Left lung (tissue), 10 donors: ENCODE measurements around the gene FBXO9. TPM values are rescaled to one million over a fixed set of nuclear protein-coding genes. Genes with fewer than 3 reads are reported as not detected.

Experiments
- ATAC-seq: fragments of 200-7000 bp; cut with Tn5 transposase; one replicate; pipeline ENCODE4 v1.9.1; 2020; ENCODE audit warnings: moderate library complexity
- DNase-seq, 4 donors: peaks; one replicate each; pipeline ENCODE4 v3.0.0-alpha.2; 2013 to 2020
- H3K27ac ChIP-seq, 2 donors: fragments of 200-600 bp; sonication (generic) in 1 of 2; one replicate each; pipeline versions ENCODE4 v1.5.0 to v1.8.0; 2020 to 2021
- H3K27me3 ChIP-seq, 2 donors: fragments of 200-600 bp; sonication (generic) in 1 of 2; one replicate each; pipeline versions ENCODE4 v1.5.0 to v1.8.0; 2020 to 2021
- H3K36me3 ChIP-seq, 2 donors: fragments of 200-600 bp; sonication (generic) in 1 of 2; one replicate each; pipeline versions ENCODE4 v1.5.0 to v1.8.0; 2020 to 2021
- H3K4me1 ChIP-seq, 2 donors: fragments of 200-600 bp; one replicate each; pipeline ENCODE4 v1.8.0; 2021
- H3K4me3 ChIP-seq, 2 donors: fragments of 200-600 bp; sonication (generic) in 1 of 2; one replicate each; pipeline versions ENCODE4 v1.5.0 to v1.8.0; 2020 to 2021; ENCODE audit warnings: mild to moderate bottlenecking in 1 of 2
- H3K9me3 ChIP-seq, 2 donors: fragments of 200-600 bp; sonication (generic) in 1 of 2; one replicate each; pipeline versions ENCODE4 v1.5.0 to v1.8.0; 2020 to 2021
- intact Hi-C, 2 donors: fragments of 100-400 bp; cut with DNase I; formaldehyde crosslinking; loops; one replicate each; pipeline versions ENCODE4 v1.11.2 to v1.14.2; 2022
- polyA plus RNA-seq, 6 donors: library from polyadenylated mRNA; unstranded; fragments of 120-200 nt; gene quantifications; one replicate each; pipeline ENCODE4 v1.2.1, GENCODE V29; 2013; ENCODE audit not compliant: insufficient read length in 6 of 6
- total RNA-seq, 2 donors: library from RNA; stranded (reverse); fragmentation: NEBNext Ultra II Directional; extraction: Animal tissue kit (Norgen Biotek cat#: 25700); gene quantifications; one replicate each; pipeline ENCODE4 v1.2.1, GENCODE V29; 2021
- TF ChIP-seq, protein P1 (sequence below), 2 donors: fragments of 200-600 bp; sonication (generic) in 1 of 2; IDR thresholded peaks; one replicate each; pipeline versions ENCODE4 v1.5.0 to v1.8.0; 2021; ENCODE audit warnings: antibody characterized with exemption in 2 of 2
- donor health status: DM: no; HTN: yes; CAD: no.
- donor health status: DM: no; HTN: no; CAD: no.

FBXO9 gene
- total and polyA plus RNA-seq, 8 donors, result 77.6 to 127 (median 111) TPM

- ATAC-seq, result no peak
- intact Hi-C loops, result no loop called here
- peak overlapping the region in 1 of 2 donors; percentile 85 for H3K27ac ChIP-seq
Observed at GRCh38 chr6:53067849-53068361, 2.7 kb downstream of the FBXO9 start.

DNA sequence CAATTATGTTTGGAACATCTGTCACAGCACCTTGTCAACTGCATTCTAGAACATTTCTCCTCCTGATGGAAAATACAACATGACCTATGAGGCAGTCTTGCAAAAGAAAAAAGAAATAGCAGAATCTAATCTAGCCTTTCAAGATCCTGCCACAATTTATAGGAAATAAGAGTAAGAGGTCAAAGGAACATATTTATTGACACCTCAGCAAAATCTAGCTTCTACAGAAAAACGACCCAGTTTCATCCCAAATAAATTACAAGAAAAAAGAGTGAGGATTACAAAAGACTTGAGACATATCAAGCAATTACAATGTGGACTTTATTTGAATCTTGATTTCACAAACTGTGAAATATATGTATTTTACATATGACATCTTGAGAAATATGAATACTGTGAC, 4.2 kb downstream of the FBXO9 start:
- no peak for DNase-seq
- peak overlapping the region in 1 of 2 donors; percentile 51 for H3K27ac ChIP-seq
- ATAC-seq, result no peak
- intact Hi-C loops, result no loop called here
- TF ChIP-seq, protein P1, sequence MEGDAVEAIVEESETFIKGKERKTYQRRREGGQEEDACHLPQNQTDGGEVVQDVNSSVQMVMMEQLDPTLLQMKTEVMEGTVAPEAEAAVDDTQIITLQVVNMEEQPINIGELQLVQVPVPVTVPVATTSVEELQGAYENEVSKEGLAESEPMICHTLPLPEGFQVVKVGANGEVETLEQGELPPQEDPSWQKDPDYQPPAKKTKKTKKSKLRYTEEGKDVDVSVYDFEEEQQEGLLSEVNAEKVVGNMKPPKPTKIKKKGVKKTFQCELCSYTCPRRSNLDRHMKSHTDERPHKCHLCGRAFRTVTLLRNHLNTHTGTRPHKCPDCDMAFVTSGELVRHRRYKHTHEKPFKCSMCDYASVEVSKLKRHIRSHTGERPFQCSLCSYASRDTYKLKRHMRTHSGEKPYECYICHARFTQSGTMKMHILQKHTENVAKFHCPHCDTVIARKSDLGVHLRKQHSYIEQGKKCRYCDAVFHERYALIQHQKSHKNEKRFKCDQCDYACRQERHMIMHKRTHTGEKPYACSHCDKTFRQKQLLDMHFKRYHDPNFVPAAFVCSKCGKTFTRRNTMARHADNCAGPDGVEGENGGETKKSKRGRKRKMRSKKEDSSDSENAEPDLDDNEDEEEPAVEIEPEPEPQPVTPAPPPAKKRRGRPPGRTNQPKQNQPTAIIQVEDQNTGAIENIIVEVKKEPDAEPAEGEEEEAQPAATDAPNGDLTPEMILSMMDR (IDR thresholded peaks at IDR 0.05), result no peak
- no peak overlapping the region for H3K4me3 ChIP-seq
- H3K4me1 ChIP-seq, result peaks cover 12 to 46% of the 10 kb centered on the region in 2 donors
- H3K27me3 ChIP-seq, result no peaks in the 10 kb centered on the region
- peaks cover 0 to 26% of the 10 kb centered on the region in 2 donors for H3K36me3 ChIP-seq
- H3K9me3 ChIP-seq, result no peaks in the 10 kb centered on the region

More at GRCh38 chr6:53067849-53068361, 2.7 kb downstream of the FBXO9 start:
- H3K9me3 ChIP-seq, result no peaks in the 10 kb centered on the region
- peaks cover 0 to 15% of the 10 kb centered on the region in 2 donors for H3K36me3 ChIP-seq
- TF ChIP-seq, protein P1 (IDR thresholded peaks at IDR 0.05), result no peak
- no peaks in the 10 kb centered on the region for H3K27me3 ChIP-seq
- peaks cover 12 to 46% of the 10 kb centered on the region in 2 donors for H3K4me1 ChIP-seq
- no peak overlapping the region for H3K4me3 ChIP-seq
- DNase-seq, result no peak

DNA sequence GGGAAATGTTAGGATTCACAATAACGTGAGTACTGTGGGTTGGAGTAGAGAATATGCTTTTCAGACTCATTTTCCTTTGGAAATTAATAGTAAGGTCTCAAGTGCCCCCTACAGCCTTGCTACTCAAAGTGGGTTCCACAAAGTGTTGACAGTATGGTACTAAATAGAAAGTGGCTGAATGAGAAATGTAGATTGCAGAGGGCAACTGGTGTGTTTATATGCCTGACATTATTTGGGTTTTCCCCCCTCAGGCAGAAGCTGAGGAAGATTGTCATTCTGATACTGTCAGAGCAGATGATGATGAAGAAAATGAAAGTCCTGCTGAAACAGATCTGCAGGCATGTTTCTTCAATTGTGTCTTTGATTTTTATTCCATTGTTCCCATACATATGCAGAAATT, 5.6 kb downstream of the FBXO9 start:
- intact Hi-C loops, result no loop called here
- no peak for DNase-seq
- Histone ChIP-seq H3K36me3 (peaks cover 0 to 40% of the 10 kb centered on the region in 2 donors), H3K27ac (no peak overlapping the region), H3K4me3 (no peak overlapping the region), H3K4me1 (peaks cover 12 to 46% of the 10 kb centered on the region in 2 donors), H3K27me3 (no peaks in the 10 kb centered on the region), H3K9me3 (no peaks in the 10 kb centered on the region)
- TF ChIP-seq, protein P1 (IDR thresholded peaks at IDR 0.05), result no peak
- no peak for ATAC-seq

- Histone ChIP-seq H3K4me1 (peaks cover 0 to 19% of the 10 kb centered on the region in 2 donors), H3K27ac (no peak overlapping the region), H3K4me3 (no peak overlapping the region), H3K9me3 (no peaks in the 10 kb centered on the region), H3K36me3 (peaks cover 0 to 74% of the 10 kb centered on the region in 2 donors), H3K27me3 (no peaks in the 10 kb centered on the region)
- intact Hi-C loops, result no loop called here
- DNase-seq, result no peak
- no peak for ATAC-seq
- TF ChIP-seq, protein P1 (IDR thresholded peaks at IDR 0.05), result no peak
Observed at GRCh38 chr6:53074347-53074746, 9.1 kb downstream of the FBXO9 start.

GRCh38 chr6:53080813-53081212, 15.6 kb downstream of the FBXO9 start:
- Histone ChIP-seq H3K27me3 (no peaks in the 10 kb centered on the region), H3K4me1 (peaks cover 0 to 7% of the 10 kb centered on the region in 2 donors), H3K4me3 (no peak overlapping the region), H3K36me3 (peaks cover 0 to 97% of the 10 kb centered on the region in 2 donors), H3K27ac (no peak overlapping the region), H3K9me3 (no peaks in the 10 kb centered on the region)
- intact Hi-C loops, result no loop called here
- ATAC-seq (no peak), DNase-seq (no peak)
- TF ChIP-seq, protein P1 (IDR thresholded peaks at IDR 0.05), result no peak
